HepG2 (cell line): ENCODE data around the gene ZNF512B.

Experiments
- CTCF ChIP-seq: sonication (generic); formaldehyde crosslinking; IDR thresholded peaks from 2 replicates; pipeline ENCODE4 v1.5.0; 2020; ENCODE audit warnings: mild to moderate bottlenecking, missing genetic modification reagents, moderate library complexity
- DPF2 ChIP-seq: sonication (generic); formaldehyde crosslinking; IDR thresholded peaks from 2 replicates; pipeline ENCODE4 v1.4.0; 2020; ENCODE audit warnings: mild to moderate bottlenecking, low read depth, missing genetic modification reagents, borderline replicate concordance
- EP300 ChIP-seq, 3 experiments: sonication (generic) in 1 of 3; formaldehyde crosslinking in 1 of 3; IDR thresholded peaks; 2 replicates each; pipeline versions ENCODE4 v1.5.1 to v1.6.1; 2011 to 2020; ENCODE audit warnings: low read depth in 2 of 3, low read length in 2 of 3, borderline replicate concordance in 1 of 3, improper control_type of control experiment in 1 of 3, mild to moderate bottlenecking in 1 of 3, missing genetic modification reagents in 1 of 3, moderate library complexity in 1 of 3
- GATAD1 ChIP-seq: IDR thresholded peaks from 2 replicates; pipeline ENCODE4 v1.6.1; 2016; ENCODE audit warnings: missing genetic modification reagents, missing compliant biosample characterization
- HNRNPUL1 ChIP-seq: fragments of 200-400 bp; formaldehyde crosslinking; IDR thresholded peaks from 2 replicates; pipeline ENCODE4 v1.6.1; 2017; ENCODE audit warnings: low read depth, mild to moderate bottlenecking, low read length, moderate library complexity
- KLF6 ChIP-seq: IDR thresholded peaks from 2 replicates; pipeline ENCODE4 v1.8.0; 2016; ENCODE audit warnings: missing biosample characterization, missing genetic modification reagents
- KLF9 ChIP-seq: IDR thresholded peaks from 2 replicates; pipeline ENCODE4 v1.6.1; 2016; ENCODE audit warnings: low read depth
- POLR2A ChIP-seq, 2 experiments: IDR thresholded peaks; 2 replicates each; pipeline ENCODE4 v1.6.1; 2011; ENCODE audit warnings: low read depth in 2 of 2, low read length in 2 of 2, mild to moderate bottlenecking in 1 of 2, moderate library complexity in 1 of 2; ENCODE audit not compliant: insufficient read depth in 1 of 2
- SMAD1 ChIP-seq: sonication (generic); formaldehyde crosslinking; IDR thresholded peaks from 2 replicates; pipeline ENCODE4 v1.4.0; 2020; ENCODE audit warnings: missing genetic modification reagents, low read depth, mild to moderate bottlenecking, borderline replicate concordance
- ZKSCAN1 ChIP-seq: fragments of 150-350 bp; IDR thresholded peaks from 2 replicates; pipeline ENCODE4 v1.6.1; 2014; ENCODE audit warnings: low read length
- ZNF232 ChIP-seq: sonication (generic); formaldehyde crosslinking; IDR thresholded peaks from 2 replicates; pipeline ENCODE4 v1.4.0; 2020; ENCODE audit warnings: missing genetic modification reagents, borderline replicate concordance
- ZNF510 ChIP-seq: sonication (generic); formaldehyde crosslinking; IDR thresholded peaks from 2 replicates; pipeline ENCODE4 v1.4.0; 2020; ENCODE audit warnings: low read depth, mild to moderate bottlenecking, missing genetic modification reagents

DNA sequence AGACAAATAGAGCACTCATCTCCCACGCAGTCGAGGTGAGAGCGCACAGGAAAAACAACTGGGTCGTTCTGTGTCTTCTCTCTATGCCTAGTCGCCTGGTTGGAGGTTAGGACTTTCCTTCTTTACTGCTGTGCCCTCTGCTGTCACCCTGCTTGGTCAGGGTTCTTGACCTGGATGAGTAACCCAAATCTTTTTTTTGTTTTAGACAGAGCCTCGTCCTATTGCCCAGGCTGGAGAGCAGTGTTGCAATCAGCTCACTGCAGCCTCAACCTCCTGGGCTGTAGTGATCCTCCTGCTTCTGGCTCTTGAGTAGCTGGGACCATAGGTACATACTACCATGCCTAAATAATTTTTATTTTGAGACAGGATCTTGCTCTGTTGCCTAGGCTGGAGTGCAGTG is 35.7 kb upstream of the ZNF512B start:
- TF ChIP-seq HNRNPUL1 (no peak), ZNF510 (CRISPR knock-in tag) (no peak), ZNF232 (CRISPR knock-in tag) (no peak), POLR2A (IDR thresholded peaks at IDR 0.05; ENCODE audit: insufficient read depth in 1 of 2, low read depth in 2 of 2, low read length in 2 of 2) (no peak), DPF2 (CRISPR knock-in tag) (no peak), EP300 (IDR thresholded peaks at IDR 0.05; ENCODE audit: low read depth in 2 of 2, low read length in 2 of 2) (no peak), EP300 (CRISPR knock-in tag; IDR thresholded peaks at IDR 0.05; ENCODE audit: borderline replicate concordance) (no peak), KLF9 (no peak), CTCF (CRISPR knock-in tag) (no peak), KLF6 (no peak), ZKSCAN1 (no peak), SMAD1 (CRISPR knock-in tag) (no peak), GATAD1 (CRISPR knock-in tag) (no peak)
